GM12878 (cell line): ENCODE results near the gene RTEL1. TPM values are rescaled to one million over a fixed set of nuclear protein-coding genes. Genes with fewer than 3 reads are reported as not detected.

ENCODE experiments used
- CEBPZ ChIP-seq: fragments of 150-350 bp; IDR thresholded peaks from 2 replicates; pipeline ENCODE4 v1.6.1; 2016; ENCODE audit warnings: low read depth, low read length
- CREB1 ChIP-seq: IDR thresholded peaks from 2 replicates; pipeline ENCODE4 v1.6.1; 2012; ENCODE audit warnings: low read depth, mild to moderate bottlenecking, inconsistent platforms
- HDGF ChIP-seq: fragments of 450-650 bp; IDR thresholded peaks from 2 replicates; pipeline ENCODE4 v1.6.1; 2016; ENCODE audit warnings: antibody characterized with exemption
- HSF1 ChIP-seq: fragments of 150-350 bp; IDR thresholded peaks from 2 replicates; pipeline ENCODE4 v1.6.1; 2014; ENCODE audit warnings: mild to moderate bottlenecking, low read depth, low read length
- IKZF1 ChIP-seq: fragments of 450-650 bp; conservative IDR thresholded peaks from 2 replicates; pipeline ENCODE4 v1.6.1; 2017; ENCODE audit warnings: antibody characterized with exemption, mild to moderate bottlenecking
- JUND ChIP-seq: IDR thresholded peaks from 2 replicates; pipeline ENCODE4 v1.6.1; 2012; ENCODE audit warnings: low read depth, mild to moderate bottlenecking, low read length, improper control_type of control experiment, moderate library complexity
- LARP7 ChIP-seq: fragments of 450-650 bp; IDR thresholded peaks from 2 replicates; pipeline ENCODE4 v1.6.1; 2017; ENCODE audit warnings: mild to moderate bottlenecking
- POLR2A ChIP-seq: IDR thresholded peaks from 2 replicates; pipeline ENCODE4 v1.6.1; 2011; ENCODE audit warnings: low read depth, mild to moderate bottlenecking, low read length
- SUPT20H ChIP-seq: IDR thresholded peaks from 2 replicates; pipeline ENCODE4 v1.6.1; 2011; ENCODE audit warnings: low read depth, mild to moderate bottlenecking, low read length, moderate library complexity, borderline replicate concordance; ENCODE audit not compliant: control insufficient read depth
- TARDBP ChIP-seq: IDR thresholded peaks from 2 replicates; pipeline ENCODE4 v1.6.1; 2016; ENCODE audit warnings: borderline replicate concordance
- polyA plus RNA-seq, 11 experiments: library from polyadenylated mRNA; depleted of rRNA in 4 of 11; unstranded in 6 of 11; stranded (reverse) in 5 of 11; fragments of >200 nt; fragmentation: Nextera tagmentation in 4 of 11; fragmentation: Illumina TruSeq in 1 of 11; extraction: Ambion mirVana in 4 of 11; extraction: Trizol in 1 of 11; gene quantifications; 1 replicate in 1 of 11; 2 replicates in 10 of 11; pipeline versions ENCODE4 v1.2.1 to v1.2.3, GENCODE V29; 2011 to 2016; ENCODE audit warnings: inconsistent platforms in 2 of 11, missing spikeins in 2 of 11, low read depth in 1 of 11
- total RNA-seq, 4 experiments: library from RNA; depleted of rRNA in 3 of 4; stranded (reverse); fragments of >200 nt in 3 of 4; fragmentation: Illumina TruSeq in 1 of 4; extraction: Trizol in 1 of 4; gene quantifications; 2 replicates each; pipeline versions ENCODE4 v1.2.1 to v1.2.3, GENCODE V29; 2013 to 2021
- TF ChIP-seq, protein P1 (sequence below): IDR thresholded peaks from 2 replicates; pipeline ENCODE4 v1.6.1; 2012; ENCODE audit warnings: mild to moderate bottlenecking, low read depth, low read length
- TF ChIP-seq, protein P2 (sequence below): IDR thresholded peaks from 2 replicates; pipeline ENCODE4 v1.6.1; 2011; ENCODE audit warnings: low read depth, low read length, improper control_type of control experiment, borderline replicate concordance
- TF ChIP-seq, protein P3 (sequence below): IDR thresholded peaks from 2 replicates; pipeline ENCODE4 v1.6.1; 2012; ENCODE audit warnings: low read depth, low read length, improper control_type of control experiment
- TF ChIP-seq, protein P4 (sequence below): IDR thresholded peaks from 2 replicates; pipeline ENCODE4 v1.6.1; 2012; ENCODE audit warnings: improper control_type of control experiment, low read depth, low read length; ENCODE audit not compliant: insufficient replicate concordance

RTEL1 gene
- total and polyA plus RNA-seq, 10 of the 15 experiments (the other 5 are each of a cell fraction or from before 2014, with no cell fraction given): 0.40 to 37.2 (median 15.6) TPM; not detected in 1

GRCh38 chr20:63641792-63642523, 16.2 kb upstream of the RTEL1 start (continued):
- peak; percentile 60 for TF ChIP-seq IKZF1
- TF ChIP-seq POLR2A: no peak
- no peak for TF ChIP-seq SUPT20H
- TF ChIP-seq, protein P1, sequence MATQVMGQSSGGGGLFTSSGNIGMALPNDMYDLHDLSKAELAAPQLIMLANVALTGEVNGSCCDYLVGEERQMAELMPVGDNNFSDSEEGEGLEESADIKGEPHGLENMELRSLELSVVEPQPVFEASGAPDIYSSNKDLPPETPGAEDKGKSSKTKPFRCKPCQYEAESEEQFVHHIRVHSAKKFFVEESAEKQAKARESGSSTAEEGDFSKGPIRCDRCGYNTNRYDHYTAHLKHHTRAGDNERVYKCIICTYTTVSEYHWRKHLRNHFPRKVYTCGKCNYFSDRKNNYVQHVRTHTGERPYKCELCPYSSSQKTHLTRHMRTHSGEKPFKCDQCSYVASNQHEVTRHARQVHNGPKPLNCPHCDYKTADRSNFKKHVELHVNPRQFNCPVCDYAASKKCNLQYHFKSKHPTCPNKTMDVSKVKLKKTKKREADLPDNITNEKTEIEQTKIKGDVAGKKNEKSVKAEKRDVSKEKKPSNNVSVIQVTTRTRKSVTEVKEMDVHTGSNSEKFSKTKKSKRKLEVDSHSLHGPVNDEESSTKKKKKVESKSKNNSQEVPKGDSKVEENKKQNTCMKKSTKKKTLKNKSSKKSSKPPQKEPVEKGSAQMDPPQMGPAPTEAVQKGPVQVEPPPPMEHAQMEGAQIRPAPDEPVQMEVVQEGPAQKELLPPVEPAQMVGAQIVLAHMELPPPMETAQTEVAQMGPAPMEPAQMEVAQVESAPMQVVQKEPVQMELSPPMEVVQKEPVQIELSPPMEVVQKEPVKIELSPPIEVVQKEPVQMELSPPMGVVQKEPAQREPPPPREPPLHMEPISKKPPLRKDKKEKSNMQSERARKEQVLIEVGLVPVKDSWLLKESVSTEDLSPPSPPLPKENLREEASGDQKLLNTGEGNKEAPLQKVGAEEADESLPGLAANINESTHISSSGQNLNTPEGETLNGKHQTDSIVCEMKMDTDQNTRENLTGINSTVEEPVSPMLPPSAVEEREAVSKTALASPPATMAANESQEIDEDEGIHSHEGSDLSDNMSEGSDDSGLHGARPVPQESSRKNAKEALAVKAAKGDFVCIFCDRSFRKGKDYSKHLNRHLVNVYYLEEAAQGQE: no peak
- TF ChIP-seq, protein P2, sequence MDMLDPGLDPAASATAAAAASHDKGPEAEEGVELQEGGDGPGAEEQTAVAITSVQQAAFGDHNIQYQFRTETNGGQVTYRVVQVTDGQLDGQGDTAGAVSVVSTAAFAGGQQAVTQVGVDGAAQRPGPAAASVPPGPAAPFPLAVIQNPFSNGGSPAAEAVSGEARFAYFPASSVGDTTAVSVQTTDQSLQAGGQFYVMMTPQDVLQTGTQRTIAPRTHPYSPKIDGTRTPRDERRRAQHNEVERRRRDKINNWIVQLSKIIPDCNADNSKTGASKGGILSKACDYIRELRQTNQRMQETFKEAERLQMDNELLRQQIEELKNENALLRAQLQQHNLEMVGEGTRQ: no peak
- TF ChIP-seq LARP7: peak; percentile 86
- no peak for TF ChIP-seq JUND
- no peak for TF ChIP-seq HDGF
- TF ChIP-seq, protein P3, sequence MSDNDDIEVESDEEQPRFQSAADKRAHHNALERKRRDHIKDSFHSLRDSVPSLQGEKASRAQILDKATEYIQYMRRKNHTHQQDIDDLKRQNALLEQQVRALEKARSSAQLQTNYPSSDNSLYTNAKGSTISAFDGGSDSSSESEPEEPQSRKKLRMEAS: peak; percentile 14; the same call in 1 of the 2 replicates
- peak; percentile 44; the same call in 1 of the 2 replicates for TF ChIP-seq CREB1
- TF ChIP-seq, protein P4, sequence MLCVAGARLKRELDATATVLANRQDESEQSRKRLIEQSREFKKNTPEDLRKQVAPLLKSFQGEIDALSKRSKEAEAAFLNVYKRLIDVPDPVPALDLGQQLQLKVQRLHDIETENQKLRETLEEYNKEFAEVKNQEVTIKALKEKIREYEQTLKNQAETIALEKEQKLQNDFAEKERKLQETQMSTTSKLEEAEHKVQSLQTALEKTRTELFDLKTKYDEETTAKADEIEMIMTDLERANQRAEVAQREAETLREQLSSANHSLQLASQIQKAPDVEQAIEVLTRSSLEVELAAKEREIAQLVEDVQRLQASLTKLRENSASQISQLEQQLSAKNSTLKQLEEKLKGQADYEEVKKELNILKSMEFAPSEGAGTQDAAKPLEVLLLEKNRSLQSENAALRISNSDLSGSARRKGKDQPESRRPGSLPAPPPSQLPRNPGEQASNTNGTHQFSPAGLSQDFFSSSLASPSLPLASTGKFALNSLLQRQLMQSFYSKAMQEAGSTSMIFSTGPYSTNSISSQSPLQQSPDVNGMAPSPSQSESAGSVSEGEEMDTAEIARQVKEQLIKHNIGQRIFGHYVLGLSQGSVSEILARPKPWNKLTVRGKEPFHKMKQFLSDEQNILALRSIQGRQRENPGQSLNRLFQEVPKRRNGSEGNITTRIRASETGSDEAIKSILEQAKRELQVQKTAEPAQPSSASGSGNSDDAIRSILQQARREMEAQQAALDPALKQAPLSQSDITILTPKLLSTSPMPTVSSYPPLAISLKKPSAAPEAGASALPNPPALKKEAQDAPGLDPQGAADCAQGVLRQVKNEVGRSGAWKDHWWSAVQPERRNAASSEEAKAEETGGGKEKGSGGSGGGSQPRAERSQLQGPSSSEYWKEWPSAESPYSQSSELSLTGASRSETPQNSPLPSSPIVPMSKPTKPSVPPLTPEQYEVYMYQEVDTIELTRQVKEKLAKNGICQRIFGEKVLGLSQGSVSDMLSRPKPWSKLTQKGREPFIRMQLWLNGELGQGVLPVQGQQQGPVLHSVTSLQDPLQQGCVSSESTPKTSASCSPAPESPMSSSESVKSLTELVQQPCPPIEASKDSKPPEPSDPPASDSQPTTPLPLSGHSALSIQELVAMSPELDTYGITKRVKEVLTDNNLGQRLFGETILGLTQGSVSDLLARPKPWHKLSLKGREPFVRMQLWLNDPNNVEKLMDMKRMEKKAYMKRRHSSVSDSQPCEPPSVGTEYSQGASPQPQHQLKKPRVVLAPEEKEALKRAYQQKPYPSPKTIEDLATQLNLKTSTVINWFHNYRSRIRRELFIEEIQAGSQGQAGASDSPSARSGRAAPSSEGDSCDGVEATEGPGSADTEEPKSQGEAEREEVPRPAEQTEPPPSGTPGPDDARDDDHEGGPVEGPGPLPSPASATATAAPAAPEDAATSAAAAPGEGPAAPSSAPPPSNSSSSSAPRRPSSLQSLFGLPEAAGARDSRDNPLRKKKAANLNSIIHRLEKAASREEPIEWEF: no peak
- TF ChIP-seq CEBPZ: no peak
- TF ChIP-seq TARDBP: no peak
- TF ChIP-seq HSF1: no peak
